ENCODE measurements around the gene ARHGEF19.
A peak's percentile ranks its signal among the peaks of the same experiment; 100 is the strongest.

Gene ARHGEF19

GRCh38 chr1:16207318-16208269, 4.9 kb downstream of the ARHGEF19 start:
- peak overlapping the region; percentile 57; the same call in 1 of the 2 replicates for H3K27ac ChIP-seq (ENCODE audit: extremely low read depth, low read depth, low read length)
- ChIA-PET CTCF (no interaction called here), POLR2A (interaction anchor here (0.6 to 2.0 kb wide), 7 partner anchors 10 to 169 kb away, joined by 3 to 27 read pairs (median 3); no protein-coding TSS in a partner anchor)
- H3K36me3 ChIP-seq (ENCODE audit: control insufficient read depth in 2 of 2, insufficient read depth in 1 of 2, low read length in 2 of 2) = no peaks in the 10 kb centered on the region
- no peaks in the 10 kb centered on the region for H3K9me3 ChIP-seq (ENCODE audit: control insufficient read depth, insufficient read depth, low read depth, low read length)
- H3K4me3 ChIP-seq (ENCODE audit: low read depth, low read length) = peak overlapping the region; percentile 31
- H3K4me1 ChIP-seq (ENCODE audit: control insufficient read depth, insufficient read depth, low read length) = no peaks in the 10 kb centered on the region
- TF ChIP-seq ZNF24 (tag by site-specific recombination; IDR thresholded peaks at IDR 0.05) (peak; percentile 96), ZNF571 (tag by site-specific recombination; IDR thresholded peaks at IDR 0.05) (0 out of 2 replicates have a peak, but pooled peaks have one; percentile 34), GLIS2 (tag by site-specific recombination; IDR thresholded peaks at IDR 0.05) (no peak), ZNF362 (tag by site-specific recombination; IDR thresholded peaks at IDR 0.05) (no peak), ZNF664 (tag by site-specific recombination; IDR thresholded peaks at IDR 0.05) (peak; percentile 96), ZNF704 (tag by site-specific recombination; IDR thresholded peaks at IDR 0.05) (no peak)

- Histone ChIP-seq H3K27ac (ENCODE audit: extremely low read depth, low read depth, low read length) (peak overlapping the region; percentile 57), H3K9me3 (ENCODE audit: control insufficient read depth, insufficient read depth, low read depth, low read length) (no peaks in the 10 kb centered on the region), H3K4me1 (ENCODE audit: control insufficient read depth, insufficient read depth, low read length) (no peaks in the 10 kb centered on the region), H3K36me3 (ENCODE audit: control insufficient read depth in 2 of 2, insufficient read depth in 1 of 2, low read length in 2 of 2) (no peaks in the 10 kb centered on the region), H3K4me3 (ENCODE audit: low read depth, low read length) (peak overlapping the region; percentile 31)
- ChIA-PET CTCF (interaction anchor here (0.7 to 0.9 kb wide), 2 partner anchors 31 to 37 kb away, joined by 3 to 4 read pairs; no protein-coding TSS in a partner anchor), POLR2A (interaction anchor here (0.7 to 1.9 kb wide), 5 partner anchors 10 to 169 kb away, joined by 3 to 27 read pairs (median 3); no protein-coding TSS in a partner anchor)
- TF ChIP-seq ZNF239 (tag by site-specific recombination; IDR thresholded peaks at IDR 0.05) (no peak), PRDM10 (tag by site-specific recombination; IDR thresholded peaks at IDR 0.05) (0 out of 2 replicates have a peak, but pooled peaks have one; percentile 44), ZNF23 (tag by site-specific recombination; IDR thresholded peaks at IDR 0.05; ENCODE audit: borderline replicate concordance) (no peak), GLIS2 (tag by site-specific recombination; IDR thresholded peaks at IDR 0.05) (peak; percentile 79), ZBTB17 (tag by site-specific recombination; IDR thresholded peaks at IDR 0.05) (no peak; the same call in 1 of the 2 replicates), REPIN1 (tag by site-specific recombination; IDR thresholded peaks at IDR 0.05; ENCODE audit: low read depth) (peak; percentile 48; the same call in 1 of the 2 replicates), ZNF426 (tag by site-specific recombination; IDR thresholded peaks at IDR 0.05) (no peak), IKZF3 (tag by site-specific recombination; IDR thresholded peaks at IDR 0.05) (peak; percentile 42; the same call in 1 of the 2 replicates), ZBTB21 (tag by site-specific recombination; IDR thresholded peaks at IDR 0.05) (no peak), GLIS1 (tag by site-specific recombination; IDR thresholded peaks at IDR 0.05) (peak; percentile 64), ZNF146 (tag by site-specific recombination; IDR thresholded peaks at IDR 0.05) (no peak), SALL2 (tag by site-specific recombination; IDR thresholded peaks at IDR 0.05; ENCODE audit: borderline replicate concordance) (no peak), ZNF777 (tag by site-specific recombination; IDR thresholded peaks at IDR 0.05; ENCODE audit: borderline replicate concordance) (peak; percentile 84; the same call in 1 of the 2 replicates), GFI1B (tag by site-specific recombination; IDR thresholded peaks at IDR 0.05) (no peak), MEIS1 (CRISPR knock-in tag; IDR thresholded peaks at IDR 0.05; ENCODE audit: borderline replicate concordance) (no peak), ZNF596 (tag by site-specific recombination; IDR thresholded peaks at IDR 0.05) (peak; percentile 30; the same call in 1 of the 2 replicates), KLF10 (tag by site-specific recombination; IDR thresholded peaks at IDR 0.05) (no peak), HOXD13 (CRISPR knock-in tag; IDR thresholded peaks at IDR 0.05; ENCODE audit: borderline replicate concordance) (no peak), ZNF449 (tag by site-specific recombination; IDR thresholded peaks at IDR 0.05) (peak; percentile 27; the same call in 1 of the 2 replicates), SP2 (tag by site-specific recombination; IDR thresholded peaks at IDR 0.05) (peak; percentile 91)
Measured at GRCh38 chr1:16206547-16207317, 5.7 kb downstream of the ARHGEF19 start.

Data from HEK293 (cell line).